ENCODE data around the gene SNCB.

The SNCB gene

DNA sequence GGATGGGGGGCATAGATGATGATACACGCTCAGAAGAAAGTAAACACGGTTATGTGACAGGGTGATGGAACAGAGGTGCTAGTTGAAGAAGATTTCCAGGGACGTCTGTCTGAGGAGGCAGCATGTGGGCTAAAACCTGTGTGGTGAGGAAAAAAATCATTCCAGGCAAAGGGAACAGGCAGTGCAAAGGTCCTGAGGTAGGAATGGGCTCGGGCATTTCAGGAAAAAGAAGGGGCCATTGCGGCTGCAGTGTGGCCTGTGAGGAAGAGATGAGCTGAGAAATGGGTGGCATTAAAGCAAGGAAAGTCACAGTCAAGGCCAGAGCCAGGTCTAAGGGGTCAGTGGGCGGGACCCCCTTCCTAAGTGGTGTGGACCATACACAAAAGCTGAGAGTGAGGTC, 35.2 kb upstream of the SNCB start:
- Mint-ChIP-seq H3K27ac (no peak overlapping the region), H3K36me3 (ENCODE audit: low read depth) (no peaks in the 10 kb centered on the region), H3K4me1 (ENCODE audit: low read depth) (peaks cover 5% of the 10 kb centered on the region), H3K9me3 (no peaks in the 10 kb centered on the region), H3K4me3 (no peak overlapping the region), H3K27me3 (ENCODE audit: low read depth) (peaks cover 4% of the 10 kb centered on the region)
- no peak for DNase-seq (ENCODE audit: low spot score)

DNA sequence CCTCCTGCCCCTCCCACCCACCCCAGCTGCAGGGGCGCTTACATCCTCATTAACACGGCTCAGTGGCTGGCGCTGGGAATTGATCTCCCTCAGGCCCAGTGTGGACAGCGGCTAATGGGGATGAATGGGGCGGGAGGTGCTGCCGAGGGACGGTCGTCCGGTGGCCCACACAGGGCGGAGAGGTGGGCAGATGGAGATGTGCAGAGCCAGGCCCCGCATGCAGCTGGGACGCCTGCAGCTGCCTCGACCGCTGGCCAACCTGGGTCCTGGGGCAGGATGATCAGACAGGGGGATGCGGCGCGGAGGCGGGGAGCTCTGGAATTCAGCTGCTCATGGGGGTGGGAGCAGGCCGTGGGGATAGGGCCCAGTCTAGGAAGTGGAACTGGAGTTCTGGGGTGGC, 34.6 kb upstream of the SNCB start:
- Mint-ChIP-seq H3K4me3 (no peak overlapping the region), H3K4me1 (ENCODE audit: low read depth) (peaks cover 5% of the 10 kb centered on the region), H3K36me3 (ENCODE audit: low read depth) (no peaks in the 10 kb centered on the region), H3K27me3 (ENCODE audit: low read depth) (peaks cover 4% of the 10 kb centered on the region), H3K27ac (no peak overlapping the region), H3K9me3 (no peaks in the 10 kb centered on the region)
- no peak for DNase-seq (ENCODE audit: low spot score)

DNA sequence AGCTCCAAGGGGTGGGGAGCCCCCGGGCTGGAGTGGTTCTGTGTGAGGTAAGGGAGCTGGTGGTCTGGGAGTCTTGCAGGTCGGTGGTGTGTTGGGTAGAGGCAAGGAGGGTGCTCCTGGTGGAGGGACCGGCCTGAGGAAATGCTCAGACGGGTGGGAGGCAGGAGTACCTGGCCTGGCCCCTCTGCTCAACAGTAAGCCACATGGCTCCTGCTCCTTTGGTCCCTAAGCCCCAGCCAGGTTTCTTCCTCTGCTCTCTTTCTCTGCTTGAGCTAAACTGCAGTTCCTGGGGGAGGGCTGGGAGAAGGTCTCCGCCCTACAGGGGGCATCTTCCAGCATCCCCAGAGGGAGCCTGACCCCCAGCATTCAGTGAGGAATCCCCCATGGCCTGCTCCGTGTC, 34.1 kb upstream of the SNCB start:
- H3K27ac Mint-ChIP-seq = no peak overlapping the region
- H3K9me3 Mint-ChIP-seq = no peaks in the 10 kb centered on the region
- H3K4me1 Mint-ChIP-seq (ENCODE audit: low read depth) = peaks cover 7% of the 10 kb centered on the region
- no peak overlapping the region for H3K4me3 Mint-ChIP-seq
- H3K27me3 Mint-ChIP-seq (ENCODE audit: low read depth) = peaks cover 4% of the 10 kb centered on the region
- DNase-seq (ENCODE audit: low spot score) = no peak
- H3K36me3 Mint-ChIP-seq (ENCODE audit: low read depth) = no peaks in the 10 kb centered on the region

DNA sequence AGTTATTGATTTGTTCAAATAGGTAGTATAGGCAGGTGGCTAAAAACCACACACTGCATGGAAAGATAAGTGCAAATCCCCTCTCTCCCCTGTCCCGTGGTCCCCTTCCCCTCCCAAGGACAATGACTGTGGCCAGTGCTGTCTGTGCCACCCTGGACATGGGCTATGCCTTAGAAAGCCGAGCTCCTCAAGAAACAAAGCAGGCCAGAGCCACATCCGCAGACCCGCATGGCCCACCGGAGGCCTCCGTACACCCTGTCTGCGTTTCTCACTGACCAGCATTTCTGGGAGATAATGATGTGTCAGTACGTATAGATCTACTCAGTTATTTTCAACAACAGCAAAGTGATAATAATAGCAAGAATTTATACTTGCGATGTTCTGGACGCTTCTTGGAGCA, 33.2 kb upstream of the SNCB start:
- H3K4me1 Mint-ChIP-seq (ENCODE audit: low read depth) = peaks cover 14% of the 10 kb centered on the region
- no peaks in the 10 kb centered on the region for H3K36me3 Mint-ChIP-seq (ENCODE audit: low read depth)
- DNase-seq (ENCODE audit: low spot score) = no peak
- H3K4me3 Mint-ChIP-seq = no peak overlapping the region
- peaks cover 4% of the 10 kb centered on the region for H3K27me3 Mint-ChIP-seq (ENCODE audit: low read depth)
- H3K9me3 Mint-ChIP-seq = no peaks in the 10 kb centered on the region
- no peak overlapping the region for H3K27ac Mint-ChIP-seq

DNA sequence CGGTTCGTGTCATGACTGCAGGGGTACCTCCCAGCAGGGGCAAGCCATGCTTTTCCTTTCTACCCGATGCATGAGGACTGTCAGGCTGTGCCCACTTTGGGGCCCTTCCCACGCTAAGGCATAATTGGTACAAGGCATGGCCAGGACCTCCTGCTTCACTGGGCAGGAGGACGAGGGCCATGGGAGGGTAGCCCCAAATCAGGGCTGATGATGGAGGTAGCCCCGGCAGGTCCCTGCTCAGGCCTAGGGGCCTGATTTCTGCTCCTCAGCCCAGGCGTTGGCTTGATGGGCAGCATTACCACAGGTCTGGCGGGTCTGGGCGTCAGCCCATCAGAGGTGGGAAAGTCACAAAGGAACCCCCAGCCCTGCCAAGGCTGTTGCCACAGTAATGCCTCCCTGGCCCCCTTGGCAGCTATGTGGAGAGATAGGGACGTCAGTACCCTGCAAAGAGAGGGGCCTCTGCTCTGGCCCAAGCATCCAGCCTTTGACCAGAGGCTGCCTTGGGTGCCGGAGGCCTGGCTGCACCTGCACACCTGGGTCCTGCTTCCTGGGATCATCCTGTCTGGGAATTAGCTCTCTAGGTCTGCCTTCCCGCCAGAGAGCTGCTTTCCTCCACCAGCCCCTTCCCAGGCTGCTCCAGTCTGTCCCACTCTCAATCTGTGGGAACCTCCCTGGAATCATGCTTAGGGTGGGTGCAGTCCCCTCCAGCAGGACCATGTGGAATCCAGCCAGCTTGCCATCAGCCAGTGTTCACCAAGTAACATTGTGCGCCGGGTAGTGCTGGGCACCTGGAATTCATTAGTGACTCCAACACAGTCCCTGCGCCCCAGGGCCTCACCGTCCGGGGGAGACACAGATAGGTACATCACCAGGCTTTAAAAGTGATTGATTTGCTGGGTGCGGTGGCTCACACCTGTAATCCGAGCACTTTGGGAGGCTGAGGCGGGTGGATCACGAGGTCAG, 32.3 kb upstream of the SNCB start:
- H3K36me3 Mint-ChIP-seq (ENCODE audit: low read depth) = peaks cover 2% of the 10 kb centered on the region
- H3K27me3 Mint-ChIP-seq (ENCODE audit: low read depth) = peaks cover 4% of the 10 kb centered on the region
- H3K4me3 Mint-ChIP-seq = no peak overlapping the region
- peaks cover 23% of the 10 kb centered on the region for H3K4me1 Mint-ChIP-seq (ENCODE audit: low read depth)
- no peak for DNase-seq (ENCODE audit: low spot score)
- H3K27ac Mint-ChIP-seq = no peak overlapping the region
- H3K9me3 Mint-ChIP-seq = no peaks in the 10 kb centered on the region

DNA sequence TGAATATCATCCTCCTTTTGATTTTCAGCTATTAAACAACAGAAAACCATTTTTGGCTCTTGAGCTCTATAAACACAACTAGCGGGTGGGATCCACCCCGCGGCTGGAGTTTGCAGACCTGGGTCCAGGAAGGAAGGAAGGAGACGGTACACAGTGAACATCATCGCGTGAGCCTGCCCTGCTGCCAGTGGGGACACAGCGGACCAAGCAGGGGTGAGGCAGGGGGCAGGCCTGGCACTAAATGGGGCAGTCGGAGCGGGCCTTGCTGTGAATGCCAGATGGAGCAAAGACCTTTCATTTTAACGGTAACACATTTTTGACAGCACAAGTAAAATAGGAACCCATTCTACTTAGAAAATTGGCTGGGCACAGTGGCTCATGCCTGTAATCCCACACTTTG, 31.3 kb upstream of the SNCB start:
- H3K9me3 Mint-ChIP-seq = no peaks in the 10 kb centered on the region
- H3K36me3 Mint-ChIP-seq (ENCODE audit: low read depth) = peaks cover 2% of the 10 kb centered on the region
- no peak overlapping the region for H3K27ac Mint-ChIP-seq
- no peak overlapping the region for H3K4me3 Mint-ChIP-seq
- peaks cover 4% of the 10 kb centered on the region for H3K27me3 Mint-ChIP-seq (ENCODE audit: low read depth)
- H3K4me1 Mint-ChIP-seq (ENCODE audit: low read depth) = peaks cover 23% of the 10 kb centered on the region
- no peak for DNase-seq (ENCODE audit: low spot score)

DNA sequence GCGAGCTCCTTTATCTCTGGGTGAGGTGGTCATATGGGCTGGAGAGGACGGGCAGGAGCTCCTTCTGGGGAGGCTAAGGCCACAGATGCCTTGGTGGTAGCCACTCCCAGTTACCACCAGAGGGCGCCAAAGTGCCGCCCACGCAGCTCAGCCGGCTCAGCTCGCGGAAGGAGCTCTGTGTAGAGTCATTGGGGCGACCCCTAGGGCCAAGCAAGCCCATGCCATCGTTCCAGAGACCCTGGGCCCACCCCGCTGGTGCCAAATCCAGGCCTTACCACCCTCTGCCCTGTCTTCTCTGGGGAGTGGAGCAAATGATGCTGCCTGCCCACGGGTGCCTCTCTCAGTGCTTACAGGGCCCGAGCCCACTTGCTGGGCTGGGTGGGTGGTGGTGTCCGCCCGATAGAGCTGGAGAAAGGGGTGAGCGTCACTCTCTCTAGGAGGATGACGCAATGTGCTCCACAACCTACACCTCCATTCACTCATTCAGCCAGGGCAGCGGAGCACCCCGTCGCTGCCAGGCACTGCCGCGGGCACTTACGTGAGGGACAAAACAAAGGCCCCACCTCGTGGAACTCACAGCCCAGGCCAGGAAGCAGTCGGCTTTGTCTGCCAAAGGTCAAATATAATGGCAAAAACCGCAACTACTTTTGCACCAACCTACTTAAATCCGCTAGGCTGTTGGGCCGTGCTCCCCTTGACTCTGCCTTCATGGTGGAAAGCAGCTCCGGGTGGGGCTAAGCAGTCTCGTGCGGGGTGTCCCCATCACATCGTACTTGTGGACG, 30.7 kb upstream of the SNCB start:
- Mint-ChIP-seq H3K27ac (no peak overlapping the region), H3K9me3 (no peaks in the 10 kb centered on the region), H3K27me3 (ENCODE audit: low read depth) (peaks cover 2% of the 10 kb centered on the region), H3K4me1 (ENCODE audit: low read depth) (peaks cover 23% of the 10 kb centered on the region), H3K4me3 (no peak overlapping the region), H3K36me3 (ENCODE audit: low read depth) (peaks cover 5% of the 10 kb centered on the region)
- DNase-seq (ENCODE audit: low spot score) = peak; percentile 74

DNA sequence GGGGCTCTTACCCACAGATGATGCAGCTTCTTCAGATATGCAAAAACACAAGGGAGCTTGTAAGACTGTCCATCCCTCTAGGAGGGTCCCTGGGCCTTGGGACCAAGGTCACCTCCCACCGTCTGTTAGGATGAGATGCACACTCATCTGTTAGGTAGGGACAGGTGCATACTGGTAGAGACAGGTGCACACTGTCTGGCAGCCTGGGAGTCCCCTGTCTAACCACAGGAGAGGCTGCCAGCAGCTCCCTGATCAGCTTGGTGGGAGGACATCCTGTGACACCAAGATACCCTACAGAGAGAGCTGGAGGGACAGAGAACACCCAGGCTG, 30.2 kb upstream of the SNCB start:
- H3K27me3 Mint-ChIP-seq (ENCODE audit: low read depth) = peaks cover 2% of the 10 kb centered on the region
- no peaks in the 10 kb centered on the region for H3K9me3 Mint-ChIP-seq
- peaks cover 23% of the 10 kb centered on the region for H3K4me1 Mint-ChIP-seq (ENCODE audit: low read depth)
- DNase-seq (ENCODE audit: low spot score) = no peak
- H3K36me3 Mint-ChIP-seq (ENCODE audit: low read depth) = peaks cover 5% of the 10 kb centered on the region
- no peak overlapping the region for H3K27ac Mint-ChIP-seq
- H3K4me3 Mint-ChIP-seq = no peak overlapping the region

DNA sequence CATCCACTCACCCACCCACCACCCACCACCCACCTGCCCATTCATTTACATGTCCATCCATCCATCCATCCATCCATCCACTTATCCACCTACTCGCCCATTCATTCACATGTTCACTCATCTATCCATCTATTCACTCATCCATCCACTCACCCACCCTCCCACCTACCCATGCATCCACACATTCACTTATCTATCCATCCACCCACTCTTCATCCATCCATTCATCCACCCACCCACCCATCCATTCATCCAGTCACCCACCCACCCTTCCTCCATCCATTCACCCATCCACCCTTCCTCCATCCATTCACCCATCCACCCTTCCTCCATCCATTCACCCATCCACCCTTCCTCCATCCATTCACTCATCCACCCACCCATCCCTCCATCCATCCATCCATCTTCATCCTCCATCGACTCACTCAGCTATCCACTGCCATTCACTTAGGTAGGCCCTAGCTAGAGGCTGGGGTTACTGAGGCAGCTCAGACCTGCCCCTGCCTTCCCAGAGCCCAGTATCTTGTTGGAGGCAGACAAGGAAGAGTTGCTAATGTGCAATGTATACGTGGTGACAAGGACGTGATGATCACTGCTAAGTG, 29.6 kb upstream of the SNCB start:
- peaks cover 23% of the 10 kb centered on the region for H3K4me1 Mint-ChIP-seq (ENCODE audit: low read depth)
- H3K27me3 Mint-ChIP-seq (ENCODE audit: low read depth) = no peaks in the 10 kb centered on the region
- no peaks in the 10 kb centered on the region for H3K9me3 Mint-ChIP-seq
- no peak overlapping the region for H3K4me3 Mint-ChIP-seq
- H3K36me3 Mint-ChIP-seq (ENCODE audit: low read depth) = peaks cover 8% of the 10 kb centered on the region
- H3K27ac Mint-ChIP-seq = no peak overlapping the region
- no peak for DNase-seq (ENCODE audit: low spot score)

DNA sequence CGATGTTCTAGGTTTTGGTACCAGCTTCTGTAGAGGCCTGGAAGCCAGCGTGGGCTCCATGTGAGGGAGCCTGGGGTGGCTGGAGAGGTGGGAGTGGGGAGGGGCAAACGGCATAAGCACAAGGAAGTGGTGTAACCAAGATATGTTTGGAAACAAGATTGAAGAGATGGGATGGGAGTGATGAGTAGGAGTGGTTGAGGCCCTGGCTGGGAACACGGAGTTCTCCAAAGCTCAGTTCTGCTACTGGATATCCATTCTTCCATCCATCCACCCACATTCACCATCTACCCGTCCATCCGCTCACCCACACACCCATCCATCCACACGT, 29.1 kb upstream of the SNCB start:
- H3K27me3 Mint-ChIP-seq (ENCODE audit: low read depth) = no peaks in the 10 kb centered on the region
- H3K4me3 Mint-ChIP-seq = no peak overlapping the region
- no peaks in the 10 kb centered on the region for H3K9me3 Mint-ChIP-seq
- no peak overlapping the region for H3K27ac Mint-ChIP-seq
- DNase-seq (ENCODE audit: low spot score) = no peak
- peaks cover 23% of the 10 kb centered on the region for H3K4me1 Mint-ChIP-seq (ENCODE audit: low read depth)
- peaks cover 8% of the 10 kb centered on the region for H3K36me3 Mint-ChIP-seq (ENCODE audit: low read depth)

DNA sequence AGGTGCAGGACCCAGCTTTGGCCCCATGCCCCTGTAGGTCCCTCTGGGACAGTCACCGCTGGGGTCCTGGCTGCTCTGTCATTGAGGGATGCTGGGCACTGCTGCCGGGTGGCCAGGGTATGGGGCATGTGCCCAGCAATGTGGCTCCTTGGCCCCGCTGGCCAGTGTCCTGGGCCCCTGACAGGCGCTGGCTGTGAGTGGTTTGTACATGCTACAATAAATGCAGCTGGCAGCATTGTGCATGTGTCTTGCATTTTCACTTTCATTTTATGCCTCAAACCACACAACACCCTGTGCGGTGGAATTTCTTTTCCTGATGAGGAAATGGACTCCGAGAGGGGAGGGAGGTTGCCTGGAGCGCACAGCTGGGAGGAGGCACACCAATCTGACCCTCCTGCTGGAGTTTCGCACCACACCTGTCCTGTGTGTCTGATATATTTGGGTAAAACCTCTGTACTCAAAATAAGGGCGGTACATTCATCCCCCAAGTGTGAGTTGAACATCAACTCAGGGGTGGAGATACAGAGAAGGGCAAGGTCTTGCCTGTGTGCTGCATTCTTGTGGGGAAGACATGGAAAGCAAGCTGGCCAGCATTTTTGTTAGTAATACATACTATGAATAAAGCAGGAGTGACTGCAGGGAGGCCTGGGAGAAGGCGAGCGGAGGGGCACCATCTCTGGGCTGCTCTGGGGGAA, 28.6 kb upstream of the SNCB start:
- Mint-ChIP-seq H3K27ac (peak overlapping the region; percentile 13), H3K4me3 (peak overlapping the region; percentile 64), H3K9me3 (no peaks in the 10 kb centered on the region), H3K4me1 (ENCODE audit: low read depth) (peaks cover 23% of the 10 kb centered on the region), H3K36me3 (ENCODE audit: low read depth) (peaks cover 8% of the 10 kb centered on the region), H3K27me3 (ENCODE audit: low read depth) (no peaks in the 10 kb centered on the region)
- peak; percentile 18 for DNase-seq (ENCODE audit: low spot score)

DNA sequence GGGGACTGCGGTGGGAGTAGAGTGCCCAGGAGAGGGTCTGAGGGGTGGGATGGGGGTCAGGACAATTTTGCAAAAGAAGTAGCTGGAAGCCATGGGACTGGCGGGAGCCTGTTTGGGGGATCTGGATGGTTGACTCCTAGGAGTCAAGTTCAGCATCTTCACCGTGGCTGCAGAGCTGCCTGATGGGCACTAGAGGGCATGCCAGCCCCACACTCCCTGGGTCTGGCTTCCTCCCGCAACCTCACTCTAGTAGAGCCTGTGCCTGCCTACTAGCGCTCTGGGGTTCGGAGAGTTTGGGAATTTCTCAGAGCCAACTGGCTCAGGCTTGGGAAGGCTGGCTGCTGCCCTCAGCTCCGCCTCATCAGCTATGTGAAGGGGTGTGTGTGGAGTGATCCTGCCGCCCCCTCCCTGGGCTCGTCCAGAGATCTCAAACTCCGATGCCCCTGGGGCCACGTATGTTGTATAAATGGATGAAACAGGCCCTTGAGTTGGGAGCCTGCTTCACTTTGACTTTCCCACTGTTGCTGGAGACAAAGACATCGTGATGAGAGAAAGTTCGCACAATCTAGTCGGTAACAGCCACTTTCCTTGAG, 27.8 kb upstream of the SNCB start:
- Mint-ChIP-seq H3K4me1 (ENCODE audit: low read depth) (peaks cover 30% of the 10 kb centered on the region), H3K4me3 (peak overlapping the region; percentile 64), H3K36me3 (ENCODE audit: low read depth) (peaks cover 15% of the 10 kb centered on the region), H3K27ac (no peak overlapping the region), H3K9me3 (no peaks in the 10 kb centered on the region), H3K27me3 (ENCODE audit: low read depth) (no peaks in the 10 kb centered on the region)
- peak; percentile 40 for DNase-seq (ENCODE audit: low spot score)

DNA sequence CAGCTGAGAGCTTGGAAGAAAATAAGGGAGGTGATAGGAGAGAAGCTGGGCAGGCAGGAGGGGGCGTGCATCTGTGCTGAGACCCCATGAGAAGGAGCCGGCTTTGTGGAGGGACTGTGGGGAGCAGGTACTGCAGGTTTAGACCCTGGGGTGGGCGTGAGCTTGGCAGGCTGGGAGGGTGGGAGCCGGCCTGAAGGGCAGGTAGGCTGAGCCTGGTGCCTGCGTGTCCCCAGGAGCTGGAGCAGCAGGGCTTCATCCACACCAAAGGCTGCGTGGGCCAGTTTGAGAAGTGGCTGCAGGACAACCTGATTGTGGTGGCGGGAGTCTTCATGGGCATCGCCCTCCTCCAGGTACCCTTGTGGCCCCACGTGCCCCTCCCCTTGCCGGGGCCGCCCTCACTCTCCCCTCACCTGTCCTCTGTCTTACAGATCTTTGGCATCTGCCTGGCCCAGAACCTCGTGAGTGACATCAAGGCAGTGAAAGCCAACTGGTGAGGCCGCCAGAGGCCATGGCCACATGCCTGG, 26.2 kb upstream of the SNCB start:
- Mint-ChIP-seq H3K27me3 (ENCODE audit: low read depth) (no peaks in the 10 kb centered on the region), H3K36me3 (ENCODE audit: low read depth) (peaks cover 16% of the 10 kb centered on the region), H3K4me1 (ENCODE audit: low read depth) (peaks cover 32% of the 10 kb centered on the region), H3K9me3 (no peaks in the 10 kb centered on the region), H3K4me3 (no peak overlapping the region), H3K27ac (no peak overlapping the region)
- DNase-seq (ENCODE audit: low spot score) = no peak

All from T-helper 2 cell treated with Interferon-gamma antibody and Interleukin-4, amounts not matched to agents 5 μg/mL and 100 μg/mL, for 36 hours (primary cell).